ENCODE results near the gene KCNK6.
"Not testable (repeated sequence)": the region's sequence is repeated elsewhere in the genome, so short reads cannot be mapped to it uniquely, and the experiment has no call there.

KCNK6 gene

GRCh38 chr19:38331728-38332127 is 12.1 kb downstream of the KCNK6 start:
- peaks cover 5% of the 10 kb centered on the region for H3K4me1 Mint-ChIP-seq
- H3K9me3 Mint-ChIP-seq: no peaks in the 10 kb centered on the region
- TF ChIP-seq CTCF (IDR thresholded peaks at IDR 0.05): no peak
- peaks cover 18% of the 10 kb centered on the region for H3K27me3 Mint-ChIP-seq (ENCODE audit: low read depth, poor library complexity)
- no peak overlapping the region for H3K4me3 Mint-ChIP-seq
- no peak overlapping the region for H3K27ac Mint-ChIP-seq
- no peak for DNase-seq
- H3K36me3 Mint-ChIP-seq (ENCODE audit: low read depth): no peaks in the 10 kb centered on the region

- Mint-ChIP-seq H3K4me1 (peaks cover 12% of the 10 kb centered on the region), H3K4me3 (no peak overlapping the region), H3K9me3 (no peaks in the 10 kb centered on the region), H3K36me3 (ENCODE audit: low read depth) (no peaks in the 10 kb centered on the region), H3K27ac (no peak overlapping the region), H3K27me3 (ENCODE audit: low read depth, poor library complexity) (peaks cover 24% of the 10 kb centered on the region)
- DNase-seq: no peak
- no peak for TF ChIP-seq CTCF (IDR thresholded peaks at IDR 0.05)
These were observed 13.6 kb downstream of the KCNK6 start for GRCh38 chr19:38333245-38333644.

- DNase-seq: peak; percentile 93
- no peak for TF ChIP-seq CTCF (IDR thresholded peaks at IDR 0.05)
- peak overlapping the region; percentile 92 for H3K4me3 Mint-ChIP-seq
- no peaks in the 10 kb centered on the region for H3K9me3 Mint-ChIP-seq
- H3K36me3 Mint-ChIP-seq (ENCODE audit: low read depth): peaks cover 4% of the 10 kb centered on the region
- peaks cover 34% of the 10 kb centered on the region for H3K4me1 Mint-ChIP-seq
- H3K27me3 Mint-ChIP-seq (ENCODE audit: low read depth, poor library complexity): peaks cover 11% of the 10 kb centered on the region
- peak overlapping the region; percentile 97 for H3K27ac Mint-ChIP-seq
These were observed 16.4 kb downstream of the KCNK6 start for GRCh38 chr19:38335949-38336637.

- Mint-ChIP-seq H3K27ac (peak overlapping the region; percentile 97), H3K36me3 (ENCODE audit: low read depth) (peaks cover 4% of the 10 kb centered on the region), H3K4me1 (peaks cover 35% of the 10 kb centered on the region), H3K9me3 (no peaks in the 10 kb centered on the region), H3K4me3 (peak overlapping the region; percentile 92), H3K27me3 (ENCODE audit: low read depth, poor library complexity) (peaks cover 9% of the 10 kb centered on the region)
- peak; percentile 97 for DNase-seq
- no peak for TF ChIP-seq CTCF (IDR thresholded peaks at IDR 0.05)
These were observed 17.2 kb downstream of the KCNK6 start for GRCh38 chr19:38336638-38337359.

- no peak overlapping the region for H3K27ac Mint-ChIP-seq
- no peaks in the 10 kb centered on the region for H3K9me3 Mint-ChIP-seq
- peaks cover 35% of the 10 kb centered on the region for H3K4me1 Mint-ChIP-seq
- H3K27me3 Mint-ChIP-seq (ENCODE audit: low read depth, poor library complexity): peaks cover 9% of the 10 kb centered on the region
- H3K36me3 Mint-ChIP-seq (ENCODE audit: low read depth): peaks cover 4% of the 10 kb centered on the region
- H3K4me3 Mint-ChIP-seq: peak overlapping the region; percentile 92
- no peak for DNase-seq
- no peak for TF ChIP-seq CTCF (IDR thresholded peaks at IDR 0.05)
These were observed 17.7 kb downstream of the KCNK6 start for GRCh38 chr19:38337360-38337653.

- not testable (repeated sequence) for H3K9me3 Mint-ChIP-seq; H3K27ac Mint-ChIP-seq; DNase-seq; H3K27me3 Mint-ChIP-seq (ENCODE audit: low read depth, poor library complexity); H3K36me3 Mint-ChIP-seq (ENCODE audit: low read depth); H3K4me3 Mint-ChIP-seq
- H3K4me1 Mint-ChIP-seq: peaks cover 35% of the 10 kb centered on the region
These were observed 19.4 kb downstream of the KCNK6 start for GRCh38 chr19:38339011-38339410.

Data from nephron progenitor cell (in vitro differentiated cells).